ENCODE data around the gene TDRD6.
"Not testable (repeated sequence)": the region's sequence is repeated elsewhere in the genome, so short reads cannot be mapped to it uniquely, and the experiment has no call there.

The TDRD6 gene, protein sequence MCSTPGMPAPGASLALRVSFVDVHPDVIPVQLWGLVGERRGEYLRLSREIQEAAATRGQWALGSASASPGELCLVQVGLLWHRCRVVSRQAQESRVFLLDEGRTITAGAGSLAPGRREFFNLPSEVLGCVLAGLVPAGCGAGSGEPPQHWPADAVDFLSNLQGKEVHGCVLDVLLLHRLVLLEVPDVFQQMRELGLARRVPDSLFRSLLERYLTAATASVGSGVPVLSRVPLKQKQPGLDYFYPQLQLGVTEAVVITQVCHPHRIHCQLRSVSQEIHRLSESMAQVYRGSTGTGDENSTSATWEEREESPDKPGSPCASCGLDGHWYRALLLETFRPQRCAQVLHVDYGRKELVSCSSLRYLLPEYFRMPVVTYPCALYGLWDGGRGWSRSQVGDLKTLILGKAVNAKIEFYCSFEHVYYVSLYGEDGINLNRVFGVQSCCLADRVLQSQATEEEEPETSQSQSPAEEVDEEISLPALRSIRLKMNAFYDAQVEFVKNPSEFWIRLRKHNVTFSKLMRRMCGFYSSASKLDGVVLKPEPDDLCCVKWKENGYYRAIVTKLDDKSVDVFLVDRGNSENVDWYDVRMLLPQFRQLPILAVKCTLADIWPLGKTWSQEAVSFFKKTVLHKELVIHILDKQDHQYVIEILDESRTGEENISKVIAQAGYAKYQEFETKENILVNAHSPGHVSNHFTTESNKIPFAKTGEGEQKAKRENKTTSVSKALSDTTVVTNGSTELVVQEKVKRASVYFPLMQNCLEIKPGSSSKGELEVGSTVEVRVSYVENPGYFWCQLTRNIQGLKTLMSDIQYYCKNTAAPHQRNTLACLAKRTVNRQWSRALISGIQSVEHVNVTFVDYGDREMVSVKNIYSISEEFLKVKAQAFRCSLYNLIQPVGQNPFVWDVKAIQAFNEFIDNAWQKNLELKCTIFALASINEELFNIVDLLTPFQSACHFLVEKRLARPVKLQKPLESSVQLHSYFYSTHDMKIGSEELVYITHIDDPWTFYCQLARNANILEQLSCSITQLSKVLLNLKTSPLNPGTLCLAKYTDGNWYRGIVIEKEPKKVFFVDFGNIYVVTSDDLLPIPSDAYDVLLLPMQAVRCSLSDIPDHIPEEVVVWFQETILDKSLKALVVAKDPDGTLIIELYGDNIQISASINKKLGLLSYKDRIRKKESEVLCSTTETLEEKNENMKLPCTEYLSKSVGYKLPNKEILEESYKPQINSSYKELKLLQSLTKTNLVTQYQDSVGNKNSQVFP (N-terminal part only)

GRCh38 chr6:46687619-46688097, at the start of gene TDRD6:
TSS of gene TDRD6 (plus strand) at chr6:46687885. CDS start at chr6:46688129, 244 bp downstream.
- no peak for DNase-seq

- no peak for DNase-seq
Observed at GRCh38 chr6:46637933-46638332, 49.8 kb upstream of the TDRD6 start.

DNA sequence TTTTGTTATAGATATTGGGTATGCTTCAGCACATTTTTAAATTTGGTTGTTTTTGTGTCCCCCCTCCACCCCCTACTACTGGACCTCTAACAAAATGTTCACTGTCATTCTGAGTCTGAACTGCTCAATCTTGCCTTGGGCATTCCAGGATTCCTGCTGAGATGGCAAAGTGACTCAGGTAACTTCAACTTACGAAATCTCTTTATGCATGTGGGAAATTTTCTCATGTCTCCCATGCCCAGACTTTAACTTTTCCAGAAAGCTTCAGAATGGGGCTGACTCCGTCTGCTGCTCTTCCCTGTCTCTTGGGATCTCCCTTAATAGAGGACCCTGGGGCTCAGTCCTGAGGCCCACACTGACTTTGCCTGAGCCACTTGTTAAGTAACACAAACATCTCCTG, 49.0 kb upstream of the TDRD6 start:
- DNase-seq = no peak

GRCh38 chr6:46642928-46643751, 44.5 kb upstream of the TDRD6 start:
- no peak for DNase-seq

DNA sequence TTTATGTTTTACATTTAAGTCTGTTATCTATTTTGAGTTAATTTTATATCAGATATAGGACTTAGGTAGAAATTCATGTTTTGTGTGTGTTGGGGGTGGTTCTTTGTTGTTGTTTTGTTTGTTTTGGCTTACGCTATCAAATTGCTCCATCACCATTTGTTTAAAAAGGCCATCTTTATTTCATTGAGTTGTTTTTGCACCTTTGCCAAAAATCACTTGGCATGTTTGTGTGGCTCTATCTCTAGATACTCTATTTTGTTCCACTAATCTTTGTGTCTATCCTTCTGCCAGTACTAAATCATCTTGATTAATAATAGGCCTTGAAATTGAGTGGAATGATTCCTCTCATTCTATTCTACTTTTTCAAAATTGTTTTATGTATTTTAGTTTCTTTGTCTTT, 42.4 kb upstream of the TDRD6 start:
- DNase-seq = no peak

GRCh38 chr6:46648108-46648507, 39.6 kb upstream of the TDRD6 start:
- DNase-seq = not testable (repeated sequence)

DNA sequence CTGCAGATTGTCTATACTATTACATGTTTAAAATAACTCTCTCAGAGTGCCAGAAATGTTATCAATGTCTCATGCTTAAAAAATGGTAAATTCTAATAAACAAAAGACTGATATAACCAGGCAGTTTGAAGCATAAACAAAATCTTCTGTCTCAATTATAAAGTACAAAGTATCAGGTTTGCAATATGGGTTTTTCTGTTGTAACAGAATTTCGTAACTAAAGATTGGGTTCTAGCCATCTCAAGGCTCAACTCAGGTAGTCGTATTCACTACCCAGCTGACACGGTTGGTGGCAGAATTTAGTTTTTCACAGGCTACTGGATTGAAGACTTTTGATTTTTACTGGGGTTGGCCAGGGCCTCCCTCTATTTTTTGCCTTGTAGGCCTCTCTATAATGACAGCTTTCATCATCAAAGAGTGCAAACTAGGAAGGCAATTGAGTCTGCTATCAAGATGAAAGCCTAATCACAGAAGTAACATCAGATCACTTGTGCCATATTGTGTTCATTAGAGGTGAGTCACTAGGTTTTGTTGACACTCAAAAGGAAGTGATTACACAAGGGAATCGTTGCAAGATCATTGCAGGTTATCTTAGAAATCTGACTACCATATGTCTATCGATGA, 38.7 kb upstream of the TDRD6 start:
- DNase-seq = no peak

DNA sequence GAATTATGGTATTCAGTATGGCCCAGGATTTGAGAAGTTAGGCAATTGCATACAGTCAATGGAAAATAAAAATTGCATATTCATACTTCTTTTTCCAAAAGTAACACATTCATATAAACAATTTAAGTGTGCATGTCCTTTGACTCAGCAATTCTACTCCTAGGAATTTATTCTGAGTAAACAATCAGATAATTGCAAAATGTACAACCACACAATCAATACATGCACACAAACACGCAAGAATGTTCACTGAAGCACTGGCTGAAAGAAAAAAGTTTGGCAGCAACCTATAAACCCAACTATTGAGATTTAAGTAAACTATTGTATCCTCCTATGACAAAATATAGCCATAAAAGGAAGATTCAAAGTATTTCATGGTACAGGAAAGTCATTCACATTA, 36.7 kb upstream of the TDRD6 start:
- no peak for DNase-seq

DNA sequence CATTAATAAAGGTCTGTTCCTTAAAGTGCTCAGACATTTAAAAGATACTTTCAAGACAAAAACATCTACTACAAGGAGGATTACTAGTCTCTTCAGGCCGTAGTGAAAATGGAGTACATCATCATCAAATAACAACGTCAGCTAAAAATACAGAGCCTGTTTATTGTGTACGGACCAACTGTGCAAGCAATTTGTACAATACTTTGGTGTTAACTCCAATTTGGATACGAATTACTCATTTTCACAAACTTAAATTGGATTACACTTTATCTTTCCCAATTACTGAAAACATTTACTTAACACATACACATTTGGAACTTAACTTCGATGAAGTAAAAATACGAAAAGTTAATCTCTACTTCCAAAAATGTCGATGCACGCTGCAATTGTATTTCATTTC, 35.9 kb upstream of the TDRD6 start:
- DNase-seq = no peak

DNA sequence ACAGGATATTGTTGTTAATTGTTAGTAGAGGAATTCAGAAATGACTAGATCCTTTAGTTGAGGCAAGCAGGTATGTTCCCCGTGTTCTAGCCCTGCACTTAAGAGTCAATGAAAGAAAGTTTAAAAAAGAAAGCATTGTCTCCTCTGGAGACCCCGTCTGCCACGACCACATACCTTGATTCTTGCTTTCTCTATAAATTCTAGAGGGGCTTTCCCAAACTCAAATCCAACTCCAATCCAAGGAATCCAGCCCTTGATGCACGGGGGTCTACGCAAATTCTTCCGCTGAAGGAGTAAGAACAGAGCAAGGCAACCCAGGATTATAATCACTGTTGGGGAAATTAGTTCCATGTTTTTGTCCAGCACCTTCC, 35.5 kb upstream of the TDRD6 start:
- no peak for DNase-seq

GRCh38 chr6:46652603-46653438, 34.9 kb upstream of the TDRD6 start, which contains the start of the genes CYP39A1 and SLC25A27:
TSS of gene CYP39A1 (minus strand) at chr6:46652818. CDS start at chr6:46652582, 236 bp downstream.
TSS of gene SLC25A27 (plus strand) at chr6:46652975. CDS start at chr6:46653193, 218 bp downstream.
- DNase-seq = peak; percentile 77

- no peak for DNase-seq
Observed at GRCh38 chr6:46653439-46654195, 34.1 kb upstream of the TDRD6 start.

DNA sequence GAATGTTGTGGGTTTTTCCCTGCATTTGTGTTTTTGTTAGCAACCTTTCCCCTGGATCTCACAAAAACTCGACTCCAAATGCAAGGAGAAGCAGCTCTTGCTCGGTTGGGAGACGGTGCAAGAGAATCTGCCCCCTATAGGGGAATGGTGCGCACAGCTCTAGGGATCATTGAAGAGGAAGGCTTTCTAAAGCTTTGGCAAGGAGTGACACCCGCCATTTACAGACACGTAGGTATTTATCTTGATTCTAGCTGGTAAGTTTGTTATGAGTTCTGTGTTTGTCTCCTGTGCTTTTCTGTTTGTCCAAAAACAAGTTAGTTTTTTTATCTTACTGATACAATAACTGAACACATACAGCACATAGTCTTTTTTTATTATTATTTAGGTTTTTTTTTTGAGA, 31.9 kb upstream of the TDRD6 start:
- no peak for DNase-seq

DNA sequence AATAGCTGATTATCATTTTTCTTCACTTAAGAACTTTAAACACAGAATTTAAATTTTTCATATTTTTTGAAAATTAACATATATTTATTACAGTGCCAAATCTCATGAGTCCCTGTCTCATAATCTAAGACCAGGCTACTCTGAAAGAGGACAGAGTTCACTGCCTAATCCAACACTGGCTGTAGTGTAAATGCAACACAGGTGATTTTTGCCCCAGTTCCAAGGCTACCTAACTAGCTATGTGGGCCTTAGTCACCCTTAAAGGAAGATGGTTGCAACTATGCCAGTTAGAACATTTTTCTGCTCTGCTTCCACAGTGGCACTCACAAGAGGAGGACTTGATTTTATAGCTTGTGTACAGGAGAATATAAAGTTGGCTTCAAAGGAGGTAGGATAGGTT, 30.0 kb upstream of the TDRD6 start:
- no peak for DNase-seq

GRCh38 chr6:46661483-46661882, 26.2 kb upstream of the TDRD6 start:
- DNase-seq = no peak

GRCh38 chr6:46667377-46667776, 20.3 kb upstream of the TDRD6 start:
- DNase-seq = no peak

- DNase-seq = no peak
Observed at GRCh38 chr6:46674410-46674809, 13.3 kb upstream of the TDRD6 start.

GRCh38 chr6:46676604-46677313, 10.9 kb upstream of the TDRD6 start:
- DNase-seq = no peak

DNA sequence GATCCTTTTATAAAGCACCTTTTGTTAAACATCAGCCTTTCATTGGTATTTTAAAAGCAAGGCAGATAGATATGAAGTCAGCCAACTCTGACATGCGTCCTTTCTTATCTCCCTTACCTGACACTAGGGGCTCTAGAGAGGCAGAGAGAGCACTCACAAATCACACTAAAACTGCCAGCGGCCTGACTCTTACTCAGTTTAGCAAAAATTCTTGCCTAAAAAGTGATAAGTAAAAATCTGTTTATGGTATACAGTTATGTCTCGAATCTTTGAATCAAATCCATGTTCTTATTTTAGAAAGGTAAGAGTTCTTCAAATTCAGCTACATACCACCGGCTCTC, 10.4 kb upstream of the TDRD6 start:
- no peak for DNase-seq
